Naive B cell (primary cell): ENCODE results near the gene CPNE4. TPM values are rescaled to one million over a fixed set of nuclear protein-coding genes. Genes with fewer than 3 reads are reported as not detected.

Experiments
- ATAC-seq, 2 donors: fragments of 150-1000 bp; cut with Tn5 transposase; 2 replicates each; pipeline ENCODE4 v1.10.0; 2021; ENCODE audit warnings: low read depth in 2 of 2, mild to moderate bottlenecking in 2 of 2, moderate library complexity in 2 of 2
- DNase-seq: peaks from one replicate; pipeline ENCODE4 v3.0.0; 2022
- H3K27ac Mint-ChIP-seq, 6 donors: one replicate each; pipeline ENCODE4 v1.8.0; 2020 to 2022; ENCODE audit warnings: mild to moderate bottlenecking in 6 of 6, mixed read lengths in 6 of 6, moderate library complexity in 5 of 6, inconsistent platforms in 2 of 6
- H3K27me3 Mint-ChIP-seq, 3 donors: one replicate each; pipeline ENCODE4 v1.8.0; 2021 to 2022; ENCODE audit warnings: mixed read lengths in 3 of 3, mild to moderate bottlenecking in 1 of 3
- H3K36me3 Mint-ChIP-seq, 2 donors: one replicate each; pipeline ENCODE4 v1.8.0; 2020 to 2022; ENCODE audit warnings: mixed read lengths in 2 of 2, inconsistent platforms in 1 of 2, mild to moderate bottlenecking in 1 of 2
- H3K4me1 Mint-ChIP-seq, 3 donors: one replicate each; pipeline ENCODE4 v1.8.0; 2020 to 2022; ENCODE audit warnings: mixed read lengths in 3 of 3, inconsistent platforms in 1 of 3, mild to moderate bottlenecking in 1 of 3, moderate library complexity in 1 of 3
- H3K4me3 Mint-ChIP-seq, 8 donors: one replicate each; pipeline ENCODE4 v1.8.0; 2020 to 2022; ENCODE audit warnings: mild to moderate bottlenecking in 8 of 8, mixed read lengths in 8 of 8, moderate library complexity in 8 of 8, inconsistent platforms in 2 of 8
- H3K9me3 Mint-ChIP-seq, 7 donors: one replicate each; pipeline ENCODE4 v1.8.0; 2020 to 2022; ENCODE audit warnings: mixed read lengths in 7 of 7, mild to moderate bottlenecking in 5 of 7, inconsistent platforms in 2 of 7, moderate library complexity in 1 of 7
- polyA plus RNA-seq, 6 donors: library from polyadenylated mRNA; unstranded; fragments of 300-500 nt; fragmentation: Illumina TruSeq; gene quantifications; one replicate each; pipeline ENCODE4 v1.2.3, GENCODE V29; 2021; ENCODE audit warnings: low read depth in 6 of 6

Gene CPNE4
- polyA plus RNA-seq, 6 donors from 2014 or later: not detected

DNA sequence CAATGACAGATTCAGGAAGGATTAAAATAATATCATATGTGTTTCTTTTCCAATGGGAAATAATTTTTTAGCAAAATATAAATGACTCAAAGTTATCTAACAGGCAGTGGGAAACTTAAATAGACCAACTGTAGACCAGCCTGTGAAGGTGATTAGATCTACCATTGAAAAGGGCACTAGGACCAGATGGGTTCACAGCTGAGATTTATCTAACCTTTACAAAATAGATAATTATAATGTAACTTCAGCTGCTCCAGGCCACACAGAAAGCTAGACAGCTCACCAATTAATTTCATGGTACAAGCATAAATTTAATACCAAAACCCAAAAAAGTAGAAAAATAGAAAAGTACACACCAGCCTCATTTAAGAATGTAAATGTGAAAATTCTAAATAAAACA, 291.7 kb downstream of the CPNE4 start:
- no peak for DNase-seq
- ATAC-seq: no peak
- H3K27me3 Mint-ChIP-seq: peaks cover 4 to 8% (median 5%) of the 10 kb centered on the region in 3 donors
- no peak overlapping the region for H3K27ac Mint-ChIP-seq
- H3K9me3 Mint-ChIP-seq: peaks cover 0 to 11% (median 3%) of the 10 kb centered on the region in 7 donors
- H3K4me3 Mint-ChIP-seq: no peak overlapping the region
- no peaks in the 10 kb centered on the region for H3K4me1 Mint-ChIP-seq
- H3K36me3 Mint-ChIP-seq: no peaks in the 10 kb centered on the region

- ATAC-seq: no peak
- no peaks in the 10 kb centered on the region for H3K36me3 Mint-ChIP-seq
- peak overlapping the region in 1 of 6 donors; percentile 23 for H3K27ac Mint-ChIP-seq
- peaks cover 0 to 7% (median 0%) of the 10 kb centered on the region in 7 donors for H3K9me3 Mint-ChIP-seq
- DNase-seq: no peak
- H3K27me3 Mint-ChIP-seq: peaks cover 4 to 8% (median 5%) of the 10 kb centered on the region in 3 donors
- no peak overlapping the region for H3K4me3 Mint-ChIP-seq
- no peaks in the 10 kb centered on the region for H3K4me1 Mint-ChIP-seq
These were observed 295.6 kb downstream of the CPNE4 start for GRCh38 chr3:131739211-131739610.

DNA sequence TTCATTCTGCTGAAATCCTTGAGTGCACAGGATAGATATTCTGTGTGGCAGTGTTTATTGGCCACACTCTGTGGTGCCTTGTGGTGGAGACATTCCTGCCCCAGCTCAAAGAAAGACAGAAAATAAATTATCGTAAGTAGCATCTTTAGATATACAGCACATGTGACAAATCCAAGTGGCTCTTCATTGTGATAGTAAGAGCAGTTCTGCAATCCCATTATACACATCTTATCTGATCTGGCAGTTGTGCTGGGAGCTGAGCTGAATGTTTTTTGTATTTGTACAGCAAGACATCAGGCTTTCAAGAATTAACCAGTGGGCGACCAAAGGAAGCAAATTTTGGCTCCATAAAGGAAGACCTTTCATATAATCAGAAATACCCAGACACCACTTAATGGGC, 296.7 kb downstream of the CPNE4 start:
- Mint-ChIP-seq H3K27me3 (peaks cover 4 to 8% (median 5%) of the 10 kb centered on the region in 3 donors), H3K27ac (no peak overlapping the region), H3K4me1 (no peaks in the 10 kb centered on the region), H3K9me3 (peaks cover 0 to 7% (median 0%) of the 10 kb centered on the region in 7 donors), H3K36me3 (no peaks in the 10 kb centered on the region), H3K4me3 (no peak overlapping the region)
- no peak for DNase-seq
- no peak for ATAC-seq

GRCh38 chr3:131735544-131735943, 299.3 kb downstream of the CPNE4 start:
- no peaks in the 10 kb centered on the region for H3K36me3 Mint-ChIP-seq
- no peaks in the 10 kb centered on the region for H3K4me1 Mint-ChIP-seq
- DNase-seq (no peak), ATAC-seq (no peak)
- H3K4me3 Mint-ChIP-seq: no peak overlapping the region
- H3K27ac Mint-ChIP-seq: no peak overlapping the region
- peaks cover 2 to 4% (median 3%) of the 10 kb centered on the region in 3 donors for H3K27me3 Mint-ChIP-seq
- peaks cover 0 to 2% (median 0%) of the 10 kb centered on the region in 7 donors for H3K9me3 Mint-ChIP-seq

DNA sequence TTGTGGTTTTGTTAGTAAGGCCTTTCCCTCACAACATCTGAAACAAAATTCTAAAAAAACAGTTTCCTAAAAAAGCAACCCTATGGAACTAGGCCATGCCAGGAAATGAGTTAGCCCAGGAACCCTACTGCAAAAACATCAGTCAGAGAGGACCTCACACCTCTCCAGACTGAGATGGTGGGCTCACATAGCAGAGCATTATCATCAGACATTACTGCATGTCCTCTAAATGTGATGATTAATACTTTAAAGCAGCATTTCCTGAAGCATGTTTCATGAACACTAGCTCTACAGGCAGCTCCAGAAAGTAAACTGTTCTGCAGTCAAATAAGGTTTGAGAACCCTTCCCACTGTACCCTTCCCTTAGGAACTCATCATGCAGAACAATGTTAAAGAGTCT, 299.7 kb downstream of the CPNE4 start:
- Mint-ChIP-seq H3K36me3 (no peaks in the 10 kb centered on the region), H3K4me3 (no peak overlapping the region), H3K4me1 (no peaks in the 10 kb centered on the region), H3K27me3 (peaks cover 0 to 4% (median 0%) of the 10 kb centered on the region in 3 donors), H3K9me3 (peaks cover 0 to 2% (median 0%) of the 10 kb centered on the region in 7 donors), H3K27ac (no peak overlapping the region)
- ATAC-seq (no peak), DNase-seq (no peak)

- H3K4me1 Mint-ChIP-seq: no peaks in the 10 kb centered on the region
- ATAC-seq: no peak
- H3K27me3 Mint-ChIP-seq: no peaks in the 10 kb centered on the region
- no peak overlapping the region for H3K4me3 Mint-ChIP-seq
- no peaks in the 10 kb centered on the region for H3K36me3 Mint-ChIP-seq
- H3K9me3 Mint-ChIP-seq: no peaks in the 10 kb centered on the region
- H3K27ac Mint-ChIP-seq: no peak overlapping the region
- DNase-seq: no peak
These were observed 301.6 kb downstream of the CPNE4 start for GRCh38 chr3:131733086-131733841.

DNA sequence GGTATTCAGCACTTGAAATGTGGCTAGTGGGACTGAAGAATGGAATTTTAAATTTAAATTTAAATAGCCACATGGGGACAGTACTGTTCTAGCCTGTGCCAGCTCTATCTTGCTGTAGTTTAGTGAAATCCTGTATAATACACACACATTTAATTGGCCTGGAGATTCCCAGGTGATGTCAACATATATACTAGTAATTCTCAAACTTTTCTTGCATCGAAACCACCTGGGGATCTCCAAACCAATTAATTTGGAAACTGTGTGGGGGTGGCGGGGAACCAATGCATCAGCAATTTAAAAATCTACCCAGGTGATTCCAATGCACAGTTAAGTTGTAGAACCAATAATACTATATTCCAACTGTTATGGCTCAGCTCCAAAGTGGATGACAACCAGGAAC, 303.1 kb downstream of the CPNE4 start:
- H3K36me3 Mint-ChIP-seq: no peaks in the 10 kb centered on the region
- no peaks in the 10 kb centered on the region for H3K9me3 Mint-ChIP-seq
- ATAC-seq: no peak
- no peaks in the 10 kb centered on the region for H3K4me1 Mint-ChIP-seq
- H3K4me3 Mint-ChIP-seq: no peak overlapping the region
- no peak for DNase-seq
- no peaks in the 10 kb centered on the region for H3K27me3 Mint-ChIP-seq
- H3K27ac Mint-ChIP-seq: no peak overlapping the region

DNA sequence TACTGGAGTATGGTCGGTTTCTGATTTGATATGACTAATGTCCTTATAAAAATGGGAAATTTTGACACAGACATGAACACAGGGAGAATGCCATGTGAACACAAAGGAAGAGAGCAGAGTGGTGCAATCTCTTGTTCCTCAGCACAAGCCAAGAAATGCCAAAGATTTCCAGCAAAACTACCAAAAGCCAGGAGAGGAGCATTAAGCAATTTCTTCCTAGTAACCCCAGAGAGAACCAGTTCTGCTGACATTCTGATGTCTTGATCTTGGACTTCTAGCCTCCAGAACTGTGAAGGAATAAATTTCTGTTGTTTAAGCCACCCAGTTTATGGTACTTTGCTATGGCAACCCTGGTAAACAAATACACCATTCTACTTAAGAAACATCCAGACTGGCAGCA, 304.2 kb downstream of the CPNE4 start:
- no peak for DNase-seq
- no peaks in the 10 kb centered on the region for H3K27me3 Mint-ChIP-seq
- H3K27ac Mint-ChIP-seq: peak overlapping the region in 1 of 6 donors; percentile 0
- ATAC-seq: no peak
- H3K4me1 Mint-ChIP-seq: no peaks in the 10 kb centered on the region
- no peak overlapping the region for H3K4me3 Mint-ChIP-seq
- H3K9me3 Mint-ChIP-seq: no peaks in the 10 kb centered on the region
- H3K36me3 Mint-ChIP-seq: no peaks in the 10 kb centered on the region

GRCh38 chr3:131729643-131730017, 305.2 kb downstream of the CPNE4 start:
- no peaks in the 10 kb centered on the region for H3K36me3 Mint-ChIP-seq
- no peaks in the 10 kb centered on the region for H3K27me3 Mint-ChIP-seq
- DNase-seq: no peak
- H3K9me3 Mint-ChIP-seq: peaks cover 0 to 1% (median 0%) of the 10 kb centered on the region in 7 donors
- H3K4me1 Mint-ChIP-seq: no peaks in the 10 kb centered on the region
- ATAC-seq: no peak
- H3K27ac Mint-ChIP-seq: no peak overlapping the region
- H3K4me3 Mint-ChIP-seq: no peak overlapping the region

DNA sequence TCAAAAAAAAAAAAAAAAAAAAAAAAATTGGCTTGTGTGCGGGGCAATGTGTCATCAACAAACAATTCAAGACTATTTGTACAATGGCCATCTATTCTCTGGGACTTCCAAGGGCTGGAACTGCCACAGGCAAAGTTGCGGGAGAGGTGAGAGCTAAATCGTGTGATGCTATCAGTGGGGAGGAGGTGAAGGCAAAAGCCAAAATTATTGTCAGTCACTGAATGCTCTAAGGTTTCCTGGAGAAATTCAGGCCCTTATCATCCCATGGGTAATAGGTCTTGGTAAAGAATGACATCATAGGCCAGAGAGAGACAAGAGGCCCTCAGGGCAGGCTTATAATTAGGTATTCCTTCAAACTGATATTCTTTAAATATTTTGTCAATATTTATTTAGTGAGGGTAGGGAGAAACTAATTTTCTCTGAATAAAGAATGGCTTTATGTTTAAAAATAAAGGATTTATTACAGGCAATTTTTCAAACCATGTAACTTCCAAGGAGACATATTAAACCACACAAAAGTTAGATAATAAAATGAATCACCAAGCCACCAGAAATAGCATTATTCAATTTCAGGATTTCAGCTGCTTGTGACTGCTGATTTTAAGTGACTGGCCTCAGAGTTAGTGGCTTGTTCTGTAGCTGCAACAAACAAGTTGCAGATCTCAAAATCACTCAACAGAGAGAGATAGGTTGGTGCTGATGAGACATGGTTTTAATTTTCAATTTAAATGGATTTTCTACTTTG, 305.7 kb downstream of the CPNE4 start:
- H3K36me3 Mint-ChIP-seq: no peaks in the 10 kb centered on the region
- DNase-seq (no peak), ATAC-seq (no peak)
- H3K4me3 Mint-ChIP-seq: no peak overlapping the region
- H3K27ac Mint-ChIP-seq: no peak overlapping the region
- peaks cover 0 to 3% (median 0%) of the 10 kb centered on the region in 7 donors for H3K9me3 Mint-ChIP-seq
- H3K27me3 Mint-ChIP-seq: peaks cover 0 to 2% (median 0%) of the 10 kb centered on the region in 3 donors
- H3K4me1 Mint-ChIP-seq: no peaks in the 10 kb centered on the region

GRCh38 chr3:131725414-131725813, 309.4 kb downstream of the CPNE4 start:
- H3K36me3 Mint-ChIP-seq: no peaks in the 10 kb centered on the region
- no peak for ATAC-seq
- H3K27me3 Mint-ChIP-seq: peaks cover 0 to 10% (median 0%) of the 10 kb centered on the region in 3 donors
- peaks cover 0 to 3% (median 0%) of the 10 kb centered on the region in 7 donors for H3K9me3 Mint-ChIP-seq
- H3K4me3 Mint-ChIP-seq: no peak overlapping the region
- no peak for DNase-seq
- H3K4me1 Mint-ChIP-seq: no peaks in the 10 kb centered on the region
- no peak overlapping the region for H3K27ac Mint-ChIP-seq

- peaks cover 0 to 3% (median 0%) of the 10 kb centered on the region in 7 donors for H3K9me3 Mint-ChIP-seq
- DNase-seq (no peak), ATAC-seq (no peak)
- no peak overlapping the region for H3K27ac Mint-ChIP-seq
- no peak overlapping the region for H3K4me3 Mint-ChIP-seq
- no peaks in the 10 kb centered on the region for H3K4me1 Mint-ChIP-seq
- H3K27me3 Mint-ChIP-seq: peaks cover 1 to 10% (median 8%) of the 10 kb centered on the region in 3 donors
- H3K36me3 Mint-ChIP-seq: no peaks in the 10 kb centered on the region
These were observed 311.5 kb downstream of the CPNE4 start for GRCh38 chr3:131723343-131723742.

DNA sequence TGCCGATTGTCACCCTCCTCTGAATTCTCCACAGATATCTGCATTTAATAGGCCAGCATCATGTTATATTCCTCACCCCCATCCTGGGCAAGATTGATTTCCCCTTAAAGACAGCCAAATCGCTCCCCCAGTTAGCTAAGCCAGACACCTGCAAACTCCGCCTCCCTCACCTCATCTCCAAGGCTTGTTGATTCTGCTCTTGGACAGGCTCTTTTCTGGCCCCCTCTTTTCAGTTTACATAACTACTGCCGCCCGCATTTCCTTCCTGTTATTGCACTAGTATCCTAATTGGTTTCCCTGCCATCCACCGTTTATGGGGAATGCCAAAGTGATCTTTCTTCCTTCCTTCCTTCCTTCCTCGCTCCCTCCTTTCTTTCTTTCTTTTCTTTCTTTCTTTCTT, 317.3 kb downstream of the CPNE4 start:
- no peak overlapping the region for H3K27ac Mint-ChIP-seq
- no peaks in the 10 kb centered on the region for H3K4me1 Mint-ChIP-seq
- H3K36me3 Mint-ChIP-seq: no peaks in the 10 kb centered on the region
- no peak overlapping the region for H3K4me3 Mint-ChIP-seq
- no peak for ATAC-seq
- peaks cover 0 to 8% (median 5%) of the 10 kb centered on the region in 3 donors for H3K27me3 Mint-ChIP-seq
- peaks cover 0 to 2% (median 0%) of the 10 kb centered on the region in 7 donors for H3K9me3 Mint-ChIP-seq
- no peak for DNase-seq

- Mint-ChIP-seq H3K9me3 (no peaks in the 10 kb centered on the region), H3K4me3 (no peak overlapping the region), H3K27ac (no peak overlapping the region), H3K36me3 (no peaks in the 10 kb centered on the region), H3K27me3 (peaks cover 0 to 8% (median 5%) of the 10 kb centered on the region in 3 donors), H3K4me1 (no peaks in the 10 kb centered on the region)
- DNase-seq (no peak), ATAC-seq (no peak)
These were observed 317.9 kb downstream of the CPNE4 start for GRCh38 chr3:131716943-131717342.
